ENCODE results near the gene YKT6. TPM values are rescaled to one million over a fixed set of nuclear protein-coding genes. Genes with fewer than 3 reads are reported as not detected.

The YKT6 gene
- total and polyA plus RNA-seq, 3 donors from 2014 or later: 66.5 to 85.9 (median 72.3) TPM

DNA sequence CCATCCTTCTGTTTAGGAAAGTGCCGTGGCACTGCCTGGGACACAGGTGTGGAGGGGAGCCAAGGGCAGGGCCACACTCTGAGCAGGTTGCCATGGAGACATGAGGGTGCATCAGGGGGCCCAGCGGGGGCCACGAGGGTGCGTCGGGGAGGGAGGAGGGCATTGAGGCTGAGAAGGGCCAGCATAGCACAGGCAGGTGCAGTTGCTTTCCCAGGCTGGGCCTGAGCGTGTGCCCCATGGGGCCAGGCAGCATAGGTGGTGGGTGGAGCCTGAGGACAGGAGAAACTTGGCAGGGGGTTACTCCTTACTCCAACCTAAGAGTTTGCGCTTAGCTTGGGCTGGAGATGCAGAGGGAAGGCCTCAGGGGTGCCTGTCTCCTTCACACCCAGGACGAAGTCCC lies 15.2 kb downstream of the YKT6 start:
- Histone ChIP-seq H3K9me3 (no peaks in the 10 kb centered on the region), H3K36me3 (ENCODE audit: low read depth, missing control alignments) (no peaks in the 10 kb centered on the region), H3K27ac (no peak overlapping the region), H3K4me3 (no peak overlapping the region), H3K4me1 (no peaks in the 10 kb centered on the region), H3K27me3 (no peaks in the 10 kb centered on the region)
- TF ChIP-seq POLR2A (IDR thresholded peaks at IDR 0.05): no peak
- DNase-seq: no peak
- WGBS, 2 donors: 75 to 85% methylated on average over 6 to 8 of the region's 8 CpGs
- intact Hi-C loops (cut with DNase I; ENCODE audit: low total_unique reads): no loop called here

DNA sequence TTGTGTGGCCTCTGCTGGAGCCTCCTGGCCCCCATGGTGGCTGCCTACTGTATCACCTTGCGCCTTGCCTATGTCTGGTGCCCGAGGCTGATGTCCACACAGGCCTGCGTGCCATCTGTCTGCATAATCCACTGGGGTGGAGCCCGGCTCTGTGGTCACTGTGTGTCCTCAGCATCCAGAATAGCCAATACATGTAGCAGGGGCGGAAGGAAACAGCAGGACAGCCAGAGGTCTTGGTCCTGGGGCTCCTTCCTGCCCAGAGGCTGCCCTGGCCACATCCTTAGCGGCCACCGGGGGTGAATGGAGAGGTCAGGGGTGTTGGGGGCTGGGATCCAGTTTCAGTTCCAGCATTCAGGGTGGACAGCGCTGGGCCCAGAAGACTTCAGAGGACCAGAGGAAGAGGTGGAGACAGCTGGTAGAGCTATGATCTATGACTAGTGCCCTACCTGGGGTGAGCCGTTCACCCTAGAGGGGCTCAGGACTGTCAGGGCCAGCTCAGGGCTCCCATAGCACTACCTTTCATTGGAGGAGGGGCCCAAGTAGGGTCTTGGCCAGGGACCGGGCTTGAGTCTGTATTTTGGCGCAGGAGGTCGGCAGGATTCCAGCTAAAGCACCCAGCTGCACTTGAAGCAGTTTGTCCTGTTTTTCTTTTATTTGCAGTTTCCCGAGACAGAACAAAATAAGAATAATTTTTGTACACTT lies 15.9 kb downstream of the YKT6 start:
- intact Hi-C loops (cut with DNase I; ENCODE audit: low total_unique reads): no loop called here

GRCh38 chr7:44217223-44217714 lies 16.5 kb downstream of the YKT6 start:
- Histone ChIP-seq H3K36me3 (ENCODE audit: low read depth, missing control alignments) (no peaks in the 10 kb centered on the region), H3K27ac (no peak overlapping the region), H3K4me1 (no peaks in the 10 kb centered on the region), H3K9me3 (no peaks in the 10 kb centered on the region), H3K4me3 (no peak overlapping the region), H3K27me3 (no peaks in the 10 kb centered on the region)
- no peak for DNase-seq
- intact Hi-C loops (cut with DNase I; ENCODE audit: low total_unique reads): no loop called here
- 74 to 75% methylated on average over 19 of the region's 19 CpGs for WGBS, 2 donors
- TF ChIP-seq CTCF (IDR thresholded peaks at IDR 0.05): no peak
- no peak for TF ChIP-seq POLR2A (IDR thresholded peaks at IDR 0.05)

More for the DNA sequence above, 15.9 kb downstream of the YKT6 start:
- H3K4me3 ChIP-seq: no peak overlapping the region
- no peak overlapping the region for H3K27ac ChIP-seq
- H3K9me3 ChIP-seq: no peaks in the 10 kb centered on the region
- no peak for DNase-seq
- TF ChIP-seq POLR2A (IDR thresholded peaks at IDR 0.05) (no peak), CTCF (IDR thresholded peaks at IDR 0.05) (no peak)
- no peaks in the 10 kb centered on the region for H3K36me3 ChIP-seq (ENCODE audit: low read depth, missing control alignments)
- H3K4me1 ChIP-seq: no peaks in the 10 kb centered on the region
- WGBS, 2 donors: 71 to 80% methylated on average over 6 to 13 of the region's 13 CpGs
- H3K27me3 ChIP-seq: no peaks in the 10 kb centered on the region

GRCh38 chr7:44217852-44218402 lies 17.1 kb downstream of the YKT6 start:
- H3K9me3 ChIP-seq: no peaks in the 10 kb centered on the region
- H3K27me3 ChIP-seq: no peaks in the 10 kb centered on the region
- no peak overlapping the region for H3K27ac ChIP-seq
- intact Hi-C loops (cut with DNase I; ENCODE audit: low total_unique reads): no loop called here
- no peak overlapping the region for H3K4me3 ChIP-seq
- no peaks in the 10 kb centered on the region for H3K4me1 ChIP-seq
- no peak for DNase-seq
- WGBS, 2 donors: 84 to 87% methylated on average over 14 to 17 of the region's 17 CpGs
- no peak for TF ChIP-seq POLR2A (IDR thresholded peaks at IDR 0.05)
- no peak for TF ChIP-seq CTCF (IDR thresholded peaks at IDR 0.05)
- no peaks in the 10 kb centered on the region for H3K36me3 ChIP-seq (ENCODE audit: low read depth, missing control alignments)

DNA sequence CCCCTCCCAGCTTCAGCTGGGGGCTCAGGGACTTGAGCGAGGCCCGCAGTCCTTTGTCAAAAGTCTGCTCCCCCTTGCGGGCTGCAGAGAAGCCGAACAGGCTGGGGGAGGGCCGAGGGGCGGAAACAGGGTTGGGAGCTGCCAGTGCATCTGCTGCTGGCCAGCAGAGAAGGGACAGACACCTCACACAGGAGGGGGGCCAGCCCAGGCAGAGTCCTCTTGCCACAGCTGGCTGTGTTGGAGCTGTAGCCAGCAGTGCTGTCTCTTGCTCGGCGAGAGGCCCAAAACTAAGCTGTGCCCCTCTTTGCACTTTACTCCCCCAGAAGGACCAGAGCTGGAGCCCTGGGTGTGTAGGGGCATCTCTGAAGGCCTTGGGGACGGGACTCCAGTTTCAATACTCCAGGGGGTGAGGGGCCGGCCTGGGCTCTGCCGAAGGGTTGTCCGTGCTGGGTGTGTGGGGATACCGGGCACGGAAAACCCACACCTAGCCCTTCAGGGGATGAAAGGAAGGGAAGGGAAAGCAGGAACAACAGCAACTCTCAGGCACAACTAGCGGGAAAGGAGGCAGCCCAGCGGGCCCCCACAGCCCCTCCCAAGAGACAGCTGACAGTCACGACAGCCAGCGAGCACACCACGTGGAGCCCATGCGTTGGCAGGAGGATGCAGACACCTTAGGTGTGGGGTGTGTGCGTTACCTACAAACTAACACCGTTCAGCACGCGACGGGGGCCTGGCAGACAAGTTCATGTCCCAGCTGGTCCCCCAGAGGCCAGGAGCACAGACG lies 17.8 kb downstream of the YKT6 start:
- no peak for DNase-seq
- no peaks in the 10 kb centered on the region for H3K4me1 ChIP-seq
- intact Hi-C loops (cut with DNase I; ENCODE audit: low total_unique reads): no loop called here
- H3K27me3 ChIP-seq: no peaks in the 10 kb centered on the region
- no peak overlapping the region for H3K27ac ChIP-seq
- no peak overlapping the region for H3K4me3 ChIP-seq
- no peaks in the 10 kb centered on the region for H3K36me3 ChIP-seq (ENCODE audit: low read depth, missing control alignments)
- no peaks in the 10 kb centered on the region for H3K9me3 ChIP-seq
- no peak for TF ChIP-seq CTCF (IDR thresholded peaks at IDR 0.05)
- no peak for TF ChIP-seq POLR2A (IDR thresholded peaks at IDR 0.05)
- WGBS, 2 donors: 85 to 87% methylated on average over 18 to 26 of the region's 26 CpGs

All from testis (tissue), 3 donors.